OCI-LY7 (cell line): ENCODE data around the gene GAMT. TPM values are rescaled to one million over a fixed set of nuclear protein-coding genes. Genes with fewer than 3 reads are reported as not detected.

Experiments
- BruUV-seq: library from RNA; stranded (reverse); fragments of 400-500 nt; replicated peaks from 2 replicates; lab custom pipeline; 2021; lab: Mats Ljungman, UMichigan
- CTCF ChIA-PET: fragments of 300-600 bp; sonication (Branson Sonifier 250); formaldehyde crosslinking; loops from one replicate; lab custom pipeline; 2022; ENCODE audit warnings: antibody characterized with exemption; ENCODE audit not compliant: unreplicated experiment; lab: Charles Lee
- POLR2A ChIA-PET: fragments of 300-600 bp; sonication (Branson Sonifier 250); formaldehyde crosslinking; loops from one replicate; lab custom pipeline; 2022; ENCODE audit warnings: antibody characterized with exemption; lab: Charles Lee
- DNase-seq: peaks from one replicate; pipeline ENCODE4 v3.0.0-alpha.2; 2015; ENCODE audit warnings: low spot score
- H2AFZ ChIP-seq: fragments of 200-600 bp; sonication (generic), shearing (Covaris generic); 2 replicates; pipeline ENCODE4 v1.6.1; 2014; ENCODE audit warnings: mild to moderate bottlenecking, antibody characterized with exemption, low read length, moderate library complexity
- H3K27ac ChIP-seq: fragments of 200-600 bp; sonication (generic); 2 replicates; pipeline ENCODE4 v1.5.1; 2014; ENCODE audit warnings: mixed run types, low read depth, mild to moderate bottlenecking, moderate library complexity, low read length, inconsistent platforms; ENCODE audit not compliant: poor library complexity, severe bottlenecking
- H3K36me3 ChIP-seq: fragments of 200-600 bp; sonication (generic); 2 replicates; pipeline ENCODE4 v1.6.1; 2014; ENCODE audit warnings: mild to moderate bottlenecking, antibody characterized with exemption, low read length, moderate library complexity, mixed read lengths; ENCODE audit not compliant: insufficient read depth
- H3K4me1 ChIP-seq: fragments of 200-600 bp; sonication (generic); 2 replicates; pipeline ENCODE4 v1.5.1; 2014; ENCODE audit warnings: mild to moderate bottlenecking, low read length; ENCODE audit not compliant: insufficient read depth, poor library complexity, severe bottlenecking
- H3K4me2 ChIP-seq: fragments of 200-600 bp; sonication (generic); 2 replicates; pipeline ENCODE4 v1.6.1; 2014; ENCODE audit warnings: mild to moderate bottlenecking, low read length
- H3K4me3 ChIP-seq: fragments of 200-600 bp; sonication (generic); 2 replicates; pipeline ENCODE4 v1.5.1; 2014; ENCODE audit warnings: mild to moderate bottlenecking, low read depth, low read length; ENCODE audit not compliant: poor library complexity, severe bottlenecking
- H3K79me2 ChIP-seq: fragments of 200-600 bp; sonication (generic); 2 replicates; pipeline ENCODE4 v1.6.1; 2016; ENCODE audit warnings: low read depth, mild to moderate bottlenecking, low read length, moderate library complexity, mixed read lengths; ENCODE audit not compliant: insufficient read depth
- H3K9me2 ChIP-seq: fragments of 200-600 bp; sonication (generic); 2 replicates; pipeline ENCODE4 v1.6.1; 2016; ENCODE audit warnings: mild to moderate bottlenecking, low read length, mixed read lengths; ENCODE audit not compliant: insufficient read depth
- H3K9me3 ChIP-seq: fragments of 200-600 bp; sonication (generic); 2 replicates; pipeline ENCODE4 v1.6.1; 2014; ENCODE audit warnings: mild to moderate bottlenecking, mixed run types, low read length, mixed read lengths
- H4K20me1 ChIP-seq: fragments of 200-600 bp; sonication (generic); 2 replicates; pipeline ENCODE4 v1.6.1; 2014; ENCODE audit warnings: mild to moderate bottlenecking, antibody characterized with exemption, low read length, moderate library complexity, mixed read lengths; ENCODE audit not compliant: insufficient read depth
- EZH2phosphoT487 ChIP-seq: fragments of 200-600 bp; sonication (generic); IDR thresholded peaks from 2 replicates; pipeline ENCODE4 v1.6.1; 2018; ENCODE audit warnings: low read depth, borderline replicate concordance, mild to moderate bottlenecking, mixed run types, antibody characterized with exemption, low read length, moderate library complexity, mixed read lengths
- intact Hi-C: fragments of 100-400 bp; cut with micrococcal nuclease; formaldehyde crosslinking; loops from one replicate; pipeline ENCODE4 v1.10.0; 2022; ENCODE audit not compliant: unreplicated experiment
- total RNA-seq, 2 experiments: library from RNA; depleted of rRNA in 1 of 2; stranded (reverse); fragments of >200 nt in 1 of 2; shearing (Covaris generic) in 1 of 2; gene quantifications; 2 replicates each; pipeline ENCODE4 v1.2.3, GENCODE V29; 2014 to 2022
- TF ChIP-seq, protein P1 (sequence below): fragments of 200-600 bp; sonication (generic); conservative IDR thresholded peaks from 2 replicates; pipeline ENCODE4 v1.5.1; 2014; ENCODE audit warnings: mild to moderate bottlenecking, antibody characterized with exemption, low read length, moderate library complexity, mixed read lengths

GAMT gene
- total RNA-seq, 2 experiments from 2014 or later = 14.4 to 27.5 TPM

DNA sequence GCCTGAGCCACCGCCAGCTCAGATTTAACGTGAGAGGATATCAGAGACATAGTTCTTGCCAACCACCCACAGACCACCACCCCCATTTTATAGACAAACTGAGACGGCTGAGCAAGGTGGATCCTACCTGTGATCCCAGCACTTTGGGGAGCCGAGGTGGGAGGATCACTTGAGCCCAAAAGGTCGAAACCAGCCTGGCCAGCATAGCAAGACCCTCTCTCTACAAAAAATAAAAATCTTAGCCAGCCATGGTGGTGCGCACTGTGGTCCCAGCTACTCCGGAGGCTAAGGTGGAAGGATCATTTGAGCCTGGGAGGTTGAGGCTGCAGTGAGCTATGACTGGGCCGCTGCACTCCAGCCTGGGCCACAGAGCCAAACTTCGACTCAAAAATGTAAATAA, 48.2 kb downstream of the GAMT start:
- Histone ChIP-seq H3K4me2 (no peak overlapping the region), H4K20me1 (no peaks in the 10 kb centered on the region), H3K36me3 (peaks cover 17% of the 10 kb centered on the region; the same call in 1 of the 2 replicates), H3K79me2 (peaks cover 15% of the 10 kb centered on the region; the same call in 1 of the 2 replicates), H3K27ac (no peak overlapping the region), H3K9me2 (no peaks in the 10 kb centered on the region), H3K9me3 (no peaks in the 10 kb centered on the region), H3K4me3 (no peak overlapping the region), H2AFZ (no peak overlapping the region), H3K4me1 (peaks cover 23% of the 10 kb centered on the region)
- DNase-seq = no peak
- no peak for TF ChIP-seq EZH2phosphoT487
- POLR2A ChIA-PET = no interaction called here
- intact Hi-C loops = no loop called here
- BruUV-seq = no TSS peak
- CTCF ChIA-PET = no interaction called here

DNA sequence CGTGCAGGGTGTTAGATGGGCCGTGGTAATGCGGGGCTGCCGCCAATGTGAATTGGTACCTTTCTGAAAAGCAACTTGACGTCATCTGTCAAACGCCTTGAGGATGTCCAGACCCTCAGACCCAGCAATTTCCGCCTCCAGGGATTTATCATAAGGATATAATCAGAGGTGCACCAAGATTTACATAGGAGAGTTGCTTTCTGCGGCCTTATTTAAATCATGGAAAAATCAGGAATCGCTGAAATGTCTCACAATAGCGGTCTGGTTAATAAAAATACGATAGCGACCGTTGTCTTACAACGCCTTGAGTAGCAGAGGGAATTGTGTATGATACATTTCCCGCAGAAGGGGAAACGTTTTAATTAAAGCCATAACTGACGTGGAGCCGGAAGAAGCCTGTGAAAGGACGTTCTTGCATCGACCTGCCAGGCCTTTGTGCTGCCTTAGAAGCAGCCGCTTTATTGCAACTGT, 49.9 kb downstream of the GAMT start:
- Histone ChIP-seq H3K4me1 (peaks cover 17% of the 10 kb centered on the region), H2AFZ (no peak overlapping the region), H3K27ac (no peak overlapping the region), H3K9me2 (no peaks in the 10 kb centered on the region), H4K20me1 (no peaks in the 10 kb centered on the region), H3K9me3 (no peaks in the 10 kb centered on the region), H3K4me2 (no peak overlapping the region), H3K79me2 (peaks cover 13% of the 10 kb centered on the region; the same call in 1 of the 2 replicates), H3K36me3 (no peaks in the 10 kb centered on the region), H3K4me3 (no peak overlapping the region)
- ChIA-PET POLR2A (no interaction called here), CTCF (no interaction called here)
- TF ChIP-seq, protein P1, sequence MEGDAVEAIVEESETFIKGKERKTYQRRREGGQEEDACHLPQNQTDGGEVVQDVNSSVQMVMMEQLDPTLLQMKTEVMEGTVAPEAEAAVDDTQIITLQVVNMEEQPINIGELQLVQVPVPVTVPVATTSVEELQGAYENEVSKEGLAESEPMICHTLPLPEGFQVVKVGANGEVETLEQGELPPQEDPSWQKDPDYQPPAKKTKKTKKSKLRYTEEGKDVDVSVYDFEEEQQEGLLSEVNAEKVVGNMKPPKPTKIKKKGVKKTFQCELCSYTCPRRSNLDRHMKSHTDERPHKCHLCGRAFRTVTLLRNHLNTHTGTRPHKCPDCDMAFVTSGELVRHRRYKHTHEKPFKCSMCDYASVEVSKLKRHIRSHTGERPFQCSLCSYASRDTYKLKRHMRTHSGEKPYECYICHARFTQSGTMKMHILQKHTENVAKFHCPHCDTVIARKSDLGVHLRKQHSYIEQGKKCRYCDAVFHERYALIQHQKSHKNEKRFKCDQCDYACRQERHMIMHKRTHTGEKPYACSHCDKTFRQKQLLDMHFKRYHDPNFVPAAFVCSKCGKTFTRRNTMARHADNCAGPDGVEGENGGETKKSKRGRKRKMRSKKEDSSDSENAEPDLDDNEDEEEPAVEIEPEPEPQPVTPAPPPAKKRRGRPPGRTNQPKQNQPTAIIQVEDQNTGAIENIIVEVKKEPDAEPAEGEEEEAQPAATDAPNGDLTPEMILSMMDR = no peak
- TF ChIP-seq EZH2phosphoT487 = no peak
- BruUV-seq = no TSS peak
- intact Hi-C loops = no loop called here
- DNase-seq = no peak

DNA sequence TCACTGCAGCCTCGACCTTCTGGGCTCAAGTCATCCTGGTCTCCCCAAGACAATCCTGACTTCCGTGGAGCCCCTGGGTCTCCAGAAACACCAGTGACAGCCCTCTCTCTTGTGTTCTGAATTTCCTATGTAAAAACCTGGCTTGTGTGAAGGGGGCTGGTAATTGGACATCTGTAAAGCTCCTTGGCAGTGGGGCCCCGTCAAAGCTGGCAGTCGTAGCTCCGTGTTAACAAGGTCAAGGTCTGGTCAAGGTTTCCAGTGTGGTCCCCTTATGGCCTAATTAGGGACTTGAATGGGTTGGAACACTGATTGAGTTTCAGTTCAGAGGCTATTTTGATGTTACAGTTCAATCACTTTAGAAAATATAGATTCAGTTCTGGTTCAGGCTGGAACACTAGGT, 50.5 kb downstream of the GAMT start:
- Histone ChIP-seq H2AFZ (no peak overlapping the region), H3K27ac (no peak overlapping the region), H3K79me2 (peaks cover 8% of the 10 kb centered on the region; the same call in 1 of the 2 replicates), H4K20me1 (no peaks in the 10 kb centered on the region), H3K4me3 (no peak overlapping the region), H3K4me1 (peaks cover 11% of the 10 kb centered on the region), H3K4me2 (no peak overlapping the region), H3K9me3 (no peaks in the 10 kb centered on the region), H3K36me3 (no peaks in the 10 kb centered on the region), H3K9me2 (no peaks in the 10 kb centered on the region)
- no TSS peak for BruUV-seq
- TF ChIP-seq, protein P1 = no peak
- no peak for TF ChIP-seq EZH2phosphoT487
- no peak for DNase-seq
- CTCF ChIA-PET = no interaction called here
- intact Hi-C loops = no loop called here
- POLR2A ChIA-PET = no interaction called here
